ENCODE measurements around the gene LYZL6.

The LYZL6 gene

GRCh38 chr17:35943537-35943936, at the start of gene LYZL6:
Gene LYZL6 (minus strand): TSS chr17:35943713. CDS start chr17:35939356, 4,357 bp downstream.
- no peak for DNase-seq

GRCh38 chr17:35991075-35991474, 47.6 kb upstream of the LYZL6 start:
- DNase-seq, result no peak

- DNase-seq, result no peak
Observed at GRCh38 chr17:35988164-35988563, 44.7 kb upstream of the LYZL6 start.

GRCh38 chr17:35986643-35987042, 43.1 kb upstream of the LYZL6 start, which contains the start of gene CCL14:
Gene CCL14 (minus strand): TSS chr17:35986729. CDS start chr17:35986649, 80 bp downstream.
- no peak for DNase-seq

DNA sequence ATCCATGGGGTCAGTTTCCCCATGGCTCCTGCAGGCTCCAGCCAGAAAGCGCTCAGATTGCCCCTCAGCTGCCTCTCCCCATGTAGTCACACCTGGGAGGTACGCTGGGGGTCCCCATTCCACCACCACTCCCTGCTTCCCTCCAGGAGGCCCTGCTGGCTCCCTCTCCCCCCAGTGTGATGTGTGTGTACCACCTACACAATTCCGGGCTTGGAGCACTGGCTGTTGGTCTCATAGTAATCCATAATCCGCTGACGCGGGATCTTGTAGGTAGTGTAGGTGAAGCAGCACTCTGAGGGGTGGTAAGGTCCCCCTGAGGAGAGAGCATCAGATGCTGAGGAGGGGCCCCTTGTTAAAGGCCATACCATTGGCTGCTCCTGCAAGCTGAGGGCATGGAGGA, 40.6 kb upstream of the LYZL6 start:
- no peak for DNase-seq

GRCh38 chr17:35982409-35983191, 39.1 kb upstream of the LYZL6 start:
- no peak for DNase-seq

- DNase-seq, result no peak
Observed at GRCh38 chr17:35981908-35982330, 38.4 kb upstream of the LYZL6 start.

GRCh38 chr17:35981246-35981645, 37.7 kb upstream of the LYZL6 start, which contains the start of gene CCL16:
Gene CCL16 (minus strand): TSS chr17:35981497. CDS start chr17:35981420, 77 bp downstream.
- no peak for DNase-seq

- DNase-seq, result no peak
Observed at GRCh38 chr17:35978346-35978745, 34.8 kb upstream of the LYZL6 start.

- no peak for DNase-seq
Observed at GRCh38 chr17:35977509-35977908, 34.0 kb upstream of the LYZL6 start.

DNA sequence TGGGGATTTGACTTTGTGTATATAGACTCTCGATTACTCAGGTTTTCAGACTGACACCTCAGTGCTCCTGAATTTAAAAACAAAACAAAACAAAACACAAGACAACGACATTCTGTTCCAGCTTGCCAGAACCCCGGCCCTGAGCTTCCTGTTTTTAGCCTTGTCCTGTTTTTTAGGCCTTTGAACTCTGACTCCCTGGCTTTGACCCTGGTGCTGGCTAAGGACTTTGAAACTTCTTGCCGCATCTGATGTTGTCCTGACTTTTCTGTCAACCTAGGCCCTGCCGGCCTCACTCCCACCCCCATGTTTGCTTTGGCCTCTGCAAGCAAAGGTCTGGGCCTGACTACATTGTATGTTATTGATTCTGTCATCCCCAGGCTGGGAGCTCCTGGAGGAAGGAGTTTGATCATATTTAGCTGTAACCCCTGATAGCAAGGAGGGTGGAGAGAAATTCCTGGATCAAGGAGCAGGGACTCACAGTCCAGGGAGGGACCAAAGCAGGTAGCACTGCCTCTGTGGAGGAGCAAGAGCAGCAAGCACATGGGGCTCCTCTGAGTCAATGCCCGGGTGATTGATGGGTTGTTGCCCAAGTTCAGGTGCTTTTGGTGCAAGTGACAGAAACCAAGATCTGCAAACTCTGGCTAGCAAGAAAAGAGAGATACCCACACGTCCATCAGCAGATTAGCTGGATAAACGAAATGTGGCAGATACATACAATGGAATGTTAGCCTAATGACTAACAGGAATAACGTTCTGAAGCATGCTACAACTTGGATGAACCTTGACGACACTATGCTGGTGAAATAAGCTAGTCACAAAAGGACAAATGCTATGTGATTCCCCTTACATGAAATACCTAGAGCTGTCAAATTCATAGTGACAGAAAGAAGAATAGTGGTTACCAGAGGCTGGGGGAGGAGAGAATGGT, 30.1 kb upstream of the LYZL6 start:
- no peak for DNase-seq

DNA sequence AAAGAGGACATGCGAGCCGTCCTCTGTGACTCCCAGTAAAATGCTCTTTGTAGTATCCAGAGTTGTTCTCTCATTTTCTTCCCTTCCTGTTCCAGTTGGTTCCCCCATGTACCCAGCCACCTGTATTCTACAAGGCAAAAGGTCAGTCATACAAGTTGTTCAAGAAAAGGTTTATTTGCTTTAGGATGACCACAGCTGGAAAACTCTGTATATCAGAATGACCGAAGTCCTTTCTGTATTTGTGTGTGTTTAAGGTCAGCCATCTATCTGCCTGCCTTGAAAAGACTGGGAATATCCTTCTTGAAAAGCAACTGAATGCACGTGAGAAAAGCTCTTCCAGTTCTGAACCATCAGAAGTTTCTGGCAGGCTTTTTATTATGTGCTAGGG, 29.4 kb upstream of the LYZL6 start:
- no peak for DNase-seq

DNA sequence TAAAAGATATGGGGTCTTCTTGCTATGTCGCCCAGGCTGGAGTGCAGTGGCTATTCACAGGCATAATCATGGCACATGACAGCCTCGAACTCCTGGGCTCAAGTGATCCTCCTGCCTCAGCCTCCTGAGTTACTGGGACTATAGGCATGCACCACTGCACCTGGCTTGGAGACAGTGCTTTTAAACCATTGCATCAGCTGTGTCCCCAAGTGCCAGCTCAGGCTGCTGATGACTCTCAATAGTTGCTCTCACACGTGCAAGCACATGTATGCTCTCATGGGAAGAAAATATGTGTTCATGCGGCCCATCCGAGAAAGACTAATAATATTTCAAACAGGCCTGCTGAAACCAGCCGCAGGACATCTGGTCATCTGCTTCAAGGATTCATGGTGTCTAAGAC, 29.0 kb upstream of the LYZL6 start:
- no peak for DNase-seq

DNA sequence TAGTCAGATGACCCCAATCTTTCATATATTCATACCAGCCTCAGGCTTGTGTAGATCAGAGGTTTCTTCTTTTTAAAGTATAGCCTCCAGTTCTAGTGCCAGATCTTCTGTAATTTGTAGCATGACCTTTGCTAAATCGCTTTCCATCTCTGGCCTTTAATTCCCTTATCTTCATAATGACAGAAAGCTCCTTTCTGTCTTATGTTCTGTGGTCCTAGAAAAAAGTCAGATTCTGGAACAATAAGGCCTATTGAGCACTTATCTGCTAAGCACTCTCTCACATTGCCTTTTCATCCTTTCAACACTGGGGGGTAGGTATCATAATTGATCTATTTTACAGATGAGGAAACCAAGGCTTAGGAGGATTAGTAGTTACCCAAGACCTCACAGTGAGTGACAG, 28.6 kb upstream of the LYZL6 start:
- DNase-seq, result no peak

- DNase-seq, result peak; percentile 86
Observed at GRCh38 chr17:35969558-35970380, 26.3 kb upstream of the LYZL6 start.

GRCh38 chr17:35968520-35969054, 25.1 kb upstream of the LYZL6 start:
- no peak for DNase-seq

- DNase-seq, result no peak
Observed at GRCh38 chr17:35965272-35965671, 21.8 kb upstream of the LYZL6 start.

- DNase-seq, result no peak
Observed at GRCh38 chr17:35963663-35964062, 20.1 kb upstream of the LYZL6 start.

DNA sequence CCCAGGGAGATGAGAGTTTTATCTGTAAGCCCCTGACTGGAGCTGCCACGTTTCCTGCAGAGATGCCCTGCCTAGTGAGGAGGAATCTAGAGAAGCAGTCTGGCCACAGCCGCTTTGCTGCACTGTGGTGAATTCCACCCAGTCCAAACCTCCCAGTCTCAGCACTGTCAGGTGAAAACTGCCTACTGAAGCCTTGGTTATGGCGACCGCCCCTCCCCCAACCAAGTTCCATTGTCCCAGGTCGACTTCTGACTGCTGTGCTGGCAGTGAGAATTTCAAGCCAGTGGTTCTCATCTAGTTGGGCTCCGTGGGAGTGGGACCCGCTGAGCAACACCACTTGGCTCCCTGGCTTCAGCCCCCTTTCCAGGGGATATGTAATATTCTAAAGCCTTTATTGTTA, 10.2 kb upstream of the LYZL6 start:
- DNase-seq, result no peak

- no peak for DNase-seq
Observed at GRCh38 chr17:35949401-35949800, 5.9 kb upstream of the LYZL6 start.

- no peak for DNase-seq
Observed at GRCh38 chr17:35948092-35948491, 4.6 kb upstream of the LYZL6 start.

- peak; percentile 61 for DNase-seq
Observed at GRCh38 chr17:35947156-35947585, 3.7 kb upstream of the LYZL6 start.
